HG02852 (cell line): Measurements from ENCODE around the gene CAMK4.
"Not testable (repeated sequence)": the region's sequence is repeated elsewhere in the genome, so short reads cannot be mapped to it uniquely, and the experiment has no call there.

Source experiments
- ATAC-seq: cut with Tn5 transposase; IDR thresholded peaks from one replicate; pipeline ENCODE4 v1.9.1; 2021; ENCODE audit warnings: mild to moderate bottlenecking, moderate library complexity; ENCODE audit not compliant: unreplicated experiment

The CAMK4 gene

DNA sequence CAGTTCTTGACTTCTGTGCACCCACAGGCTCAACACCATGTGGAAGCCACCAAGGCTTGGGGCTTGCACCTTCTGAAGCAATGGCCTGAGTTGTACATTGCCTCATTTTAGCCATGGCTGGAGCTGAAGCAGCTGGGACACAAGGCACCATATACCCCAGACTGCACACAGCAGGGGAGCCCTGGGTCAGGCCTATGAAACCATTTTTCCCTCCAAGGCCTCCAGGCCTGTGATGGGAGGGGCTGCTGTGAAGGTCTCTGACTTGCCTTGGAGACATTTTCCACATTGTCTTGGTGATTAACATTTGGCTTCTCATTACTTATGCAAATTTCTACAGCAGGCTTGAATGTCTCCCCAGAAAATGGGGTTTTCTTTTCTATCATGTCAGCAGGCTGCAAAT, 185.1 kb downstream of the CAMK4 start:
- ATAC-seq = not testable (repeated sequence)

DNA sequence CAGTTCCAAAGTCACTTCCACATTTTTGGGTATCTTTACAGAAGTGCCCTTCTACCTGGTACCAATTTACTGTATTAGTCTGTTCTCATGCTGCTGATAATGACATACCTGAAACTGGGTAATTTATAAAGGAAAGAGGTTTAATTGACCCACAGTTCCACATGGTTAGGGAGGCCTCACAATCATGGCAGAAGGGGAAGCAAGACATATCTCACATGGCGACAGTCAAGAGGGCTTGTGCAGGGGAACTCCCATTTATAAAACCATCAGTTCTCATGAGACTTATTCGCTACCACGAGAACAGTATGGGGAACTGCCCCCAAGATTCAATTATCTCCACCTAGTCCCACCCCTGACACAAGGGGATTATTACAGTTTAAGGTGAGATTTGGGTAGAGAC, 185.9 kb downstream of the CAMK4 start:
- ATAC-seq = not testable (repeated sequence)

DNA sequence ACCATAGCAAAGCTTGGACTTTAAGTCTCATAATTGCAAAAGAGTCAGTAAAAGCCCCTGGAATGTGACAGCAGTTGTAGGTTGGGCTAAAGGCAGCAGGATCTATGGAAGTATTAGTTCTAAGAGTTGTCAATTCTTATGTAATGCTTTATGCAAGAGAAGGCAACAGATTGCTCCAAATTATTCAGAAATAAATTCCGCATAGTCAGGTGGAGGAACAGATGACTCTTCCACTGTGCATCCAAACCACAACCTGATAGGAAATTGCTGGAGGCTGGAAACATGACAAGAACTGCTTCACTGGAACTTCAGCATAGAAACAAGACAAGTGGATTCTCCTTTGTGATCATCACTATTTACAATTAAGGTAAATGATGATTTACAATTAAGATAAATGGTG, 187.1 kb downstream of the CAMK4 start:
- ATAC-seq = no peak

DNA sequence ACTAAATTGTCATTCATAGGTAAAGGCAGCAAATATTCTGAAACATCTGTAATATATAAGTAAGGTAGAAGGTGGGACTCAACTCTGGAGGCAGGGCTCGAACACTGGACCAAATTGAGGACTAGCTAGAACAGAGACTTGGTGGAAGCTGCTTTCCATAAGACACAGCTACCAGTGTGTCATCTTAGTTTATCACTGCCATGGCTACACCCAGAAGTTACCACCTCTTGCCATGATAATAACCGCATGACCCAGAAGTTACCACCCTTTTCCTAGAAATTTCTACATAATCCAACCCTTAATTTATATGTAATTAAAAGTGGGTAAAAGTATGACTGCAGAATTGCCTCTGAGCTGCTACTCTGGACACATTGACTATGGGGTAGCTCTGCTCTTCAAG, 188.4 kb downstream of the CAMK4 start:
- no peak for ATAC-seq

DNA sequence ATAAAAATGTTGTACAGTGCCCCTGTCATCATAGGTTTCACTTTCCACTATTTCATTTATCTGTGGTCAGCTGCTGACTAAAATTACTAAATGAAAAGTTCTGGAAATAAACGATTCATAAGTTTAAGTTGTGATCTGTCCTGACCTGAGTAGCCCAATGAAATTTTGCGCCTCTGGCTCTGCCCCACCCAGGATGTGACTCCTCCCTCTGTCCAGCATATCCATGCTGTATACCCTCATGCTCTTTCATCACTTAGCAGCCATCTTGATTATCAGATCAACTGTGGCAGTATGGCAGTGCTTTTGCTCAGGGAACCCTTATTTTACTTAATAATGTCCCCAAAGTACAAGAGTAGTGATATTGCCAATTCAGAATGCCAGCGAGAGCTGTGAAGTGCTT, 190.9 kb downstream of the CAMK4 start:
- no peak for ATAC-seq

DNA sequence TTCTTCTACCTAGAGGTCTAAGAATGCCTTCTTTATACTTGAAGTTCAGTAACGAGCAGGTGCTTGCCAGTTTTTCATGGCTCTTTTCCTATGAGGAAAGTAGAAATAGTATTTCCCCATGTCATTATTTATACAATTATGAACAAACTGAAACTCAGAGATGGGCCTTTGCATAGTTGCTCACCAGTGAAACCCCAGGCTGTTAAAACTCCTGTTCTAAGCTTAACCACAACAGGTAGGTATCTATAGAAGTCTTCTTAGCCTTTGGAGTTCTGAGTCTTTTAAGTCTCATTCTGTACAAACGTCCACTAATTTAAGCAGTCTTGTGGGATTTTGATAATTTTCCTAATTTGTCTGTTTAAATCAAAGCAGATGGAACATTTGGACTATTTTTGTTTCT, 198.1 kb downstream of the CAMK4 start:
- ATAC-seq = peak; percentile 93

DNA sequence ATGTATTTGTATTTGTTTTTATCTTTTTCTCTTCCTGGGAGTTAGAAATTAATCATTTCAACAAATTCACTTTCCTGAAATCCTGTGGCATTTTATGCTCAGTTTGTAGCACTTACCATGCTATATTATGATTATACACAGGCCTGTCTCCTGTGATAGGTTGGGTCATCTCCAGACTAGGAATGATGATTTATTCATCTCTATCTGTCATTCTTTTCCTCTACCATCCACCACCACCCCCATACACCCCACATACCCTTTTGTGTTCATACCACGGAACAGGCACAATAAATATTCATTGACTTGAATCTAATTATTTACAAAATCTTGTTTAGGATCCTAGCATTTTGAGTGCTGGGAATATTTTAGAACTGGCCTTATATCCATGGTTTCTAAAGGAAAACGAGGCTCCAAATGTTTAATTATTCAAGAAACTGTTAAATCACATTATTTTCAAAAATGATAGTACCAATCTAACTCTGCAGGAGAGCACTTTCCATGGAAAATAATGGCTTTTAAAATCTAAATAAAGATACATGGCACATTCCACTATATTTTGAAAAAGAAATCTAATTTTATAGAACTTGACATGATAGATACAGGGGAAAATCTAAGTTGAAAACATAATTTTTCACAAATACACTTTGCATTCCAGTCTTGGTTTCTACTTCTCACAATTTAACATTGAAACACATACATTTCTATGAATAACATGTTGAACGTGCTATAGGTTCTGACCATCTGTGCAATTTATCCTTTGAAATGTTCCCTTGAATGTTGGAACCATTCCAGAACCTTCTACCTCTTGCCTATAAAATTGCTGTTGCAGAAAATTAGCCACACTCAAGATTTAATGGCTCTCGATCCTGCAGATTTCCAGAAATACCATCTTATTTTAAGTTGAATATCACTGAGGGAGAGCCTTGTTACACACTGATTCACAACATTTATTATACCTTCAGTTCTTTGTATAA, 198.8 kb downstream of the CAMK4 start:
- ATAC-seq = no peak

DNA sequence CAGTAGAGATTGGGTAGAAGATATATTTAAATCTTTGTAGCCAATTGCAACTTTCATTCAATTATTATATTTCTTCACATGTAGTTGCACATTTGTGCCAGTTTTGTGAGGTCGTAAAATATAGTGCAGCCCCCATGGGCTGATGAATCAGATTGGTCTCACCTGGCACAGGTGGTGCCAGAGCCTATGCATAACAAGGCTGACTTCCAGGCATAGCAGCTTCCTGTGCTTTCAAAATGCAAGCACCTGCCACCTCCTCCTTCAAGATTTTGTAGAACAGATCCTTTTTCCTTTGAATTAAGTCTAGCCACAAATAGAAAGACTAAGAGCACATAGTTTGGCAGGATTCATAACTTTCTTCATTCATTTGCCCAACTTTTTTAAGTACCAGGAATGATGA, 201.0 kb downstream of the CAMK4 start:
- ATAC-seq = no peak

DNA sequence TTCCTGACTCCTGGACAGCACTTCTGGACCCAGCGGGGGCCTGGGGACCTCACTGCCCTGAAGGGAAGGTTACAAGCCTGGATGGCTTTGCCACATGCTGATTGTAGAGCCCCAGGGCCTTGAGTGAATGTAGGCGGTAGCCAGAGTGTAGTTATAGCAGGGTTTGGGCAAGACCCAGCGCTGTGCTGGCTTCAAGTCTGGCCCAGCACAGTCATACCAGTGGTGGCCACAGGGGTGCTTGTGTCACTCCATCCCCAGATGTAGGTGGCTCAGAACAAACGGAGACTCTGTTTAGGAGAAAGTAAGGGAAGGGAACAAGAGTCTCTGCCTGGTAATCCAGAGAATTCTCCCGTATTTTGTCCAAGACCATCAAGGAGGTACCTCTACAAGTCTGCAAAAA, 203.6 kb downstream of the CAMK4 start:
- no peak for ATAC-seq

DNA sequence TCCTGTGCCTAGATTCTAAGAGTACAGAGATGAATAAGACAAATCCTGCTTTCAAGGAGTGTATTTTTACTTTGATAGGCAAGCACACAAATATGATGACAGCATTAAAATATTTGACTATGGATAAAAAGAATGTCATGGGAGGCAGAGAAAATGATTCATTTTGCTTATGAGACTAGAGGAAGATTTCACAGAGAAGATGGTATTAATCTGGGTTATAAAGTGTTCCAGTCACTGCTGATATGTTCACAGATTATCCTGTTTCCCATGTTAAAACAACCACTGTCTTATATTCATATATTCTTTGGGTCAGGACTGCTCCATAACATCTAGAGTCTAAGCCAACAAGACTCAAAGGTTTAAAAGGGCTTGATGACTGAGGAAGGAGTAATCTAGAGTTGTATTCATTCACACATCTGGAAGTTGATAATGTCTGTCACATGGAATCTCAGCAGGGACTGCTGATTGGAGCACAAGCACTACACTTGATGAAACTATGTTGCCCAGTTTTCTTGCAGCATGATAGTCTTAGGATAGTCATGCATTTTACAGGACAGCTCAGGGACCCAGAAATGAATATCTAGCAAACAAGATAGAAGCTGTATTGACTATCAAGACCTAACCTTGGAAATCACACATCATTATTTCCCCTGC, 208.8 kb downstream of the CAMK4 start:
- ATAC-seq = no peak

DNA sequence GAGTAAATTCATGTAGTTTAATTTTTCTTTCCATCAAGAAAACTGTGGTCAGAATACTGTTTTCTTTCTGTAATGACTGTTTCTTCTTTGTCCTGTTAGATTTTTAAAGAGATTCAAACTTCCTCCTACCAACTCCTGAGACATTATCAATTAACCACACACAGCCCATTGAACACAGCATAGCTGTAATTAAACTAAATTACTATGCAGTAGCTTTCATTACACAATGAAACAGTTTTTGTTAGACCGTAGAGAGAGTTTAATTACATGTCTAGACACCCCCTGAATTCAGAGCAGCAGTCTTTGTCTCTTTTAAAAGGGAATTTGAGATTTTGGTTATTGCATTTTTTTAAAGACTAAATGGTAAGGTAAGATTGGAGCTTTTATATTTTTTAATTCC, 210.6 kb downstream of the CAMK4 start:
- ATAC-seq = no peak

DNA sequence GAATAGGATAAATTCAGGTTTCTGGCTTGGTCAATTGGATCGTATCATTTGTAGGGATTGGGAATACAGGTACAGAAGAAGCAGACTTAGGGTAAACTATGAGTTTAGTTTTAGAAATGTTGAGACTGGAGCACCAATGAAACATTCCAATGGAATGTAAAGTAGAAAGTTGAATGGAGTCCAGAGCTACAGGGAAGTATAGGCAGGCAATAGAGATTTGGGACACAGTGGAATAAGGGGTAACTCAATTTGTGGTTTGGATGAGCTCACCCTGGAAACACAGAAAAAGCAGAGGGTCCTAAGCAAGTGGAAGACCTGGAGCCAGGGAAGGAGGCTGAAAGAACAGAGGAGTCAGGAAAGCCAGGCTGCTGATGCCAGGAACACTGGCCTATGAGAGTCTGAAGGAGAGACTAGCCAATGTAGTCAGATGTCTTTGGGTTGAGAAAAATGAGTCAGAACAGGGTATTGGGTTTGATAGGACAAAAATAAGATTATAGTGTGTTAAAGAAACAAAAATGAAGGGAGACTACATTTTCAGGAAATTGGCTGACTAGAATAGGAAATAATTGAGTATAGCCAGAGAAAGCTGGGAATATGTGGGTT, 215.4 kb downstream of the CAMK4 start:
- ATAC-seq = no peak

DNA sequence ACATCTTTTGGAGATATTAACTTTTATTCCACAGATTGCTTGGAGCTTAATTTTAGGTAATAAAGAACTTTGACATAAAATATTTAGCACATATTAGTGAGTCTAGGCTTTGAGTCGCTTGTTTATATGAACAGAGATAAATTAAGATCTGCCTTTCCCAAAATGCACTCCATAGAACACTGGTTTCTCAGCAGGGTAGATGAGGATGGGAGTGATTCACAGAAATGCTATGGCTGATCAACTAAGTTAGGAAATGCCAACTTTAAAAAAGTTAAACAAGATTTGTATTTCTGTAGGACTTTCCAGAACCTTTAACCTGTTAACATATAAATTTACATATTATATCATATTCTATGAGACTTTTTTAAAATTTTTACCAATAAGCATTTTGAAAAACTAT, 222.9 kb downstream of the CAMK4 start:
- ATAC-seq = no peak

DNA sequence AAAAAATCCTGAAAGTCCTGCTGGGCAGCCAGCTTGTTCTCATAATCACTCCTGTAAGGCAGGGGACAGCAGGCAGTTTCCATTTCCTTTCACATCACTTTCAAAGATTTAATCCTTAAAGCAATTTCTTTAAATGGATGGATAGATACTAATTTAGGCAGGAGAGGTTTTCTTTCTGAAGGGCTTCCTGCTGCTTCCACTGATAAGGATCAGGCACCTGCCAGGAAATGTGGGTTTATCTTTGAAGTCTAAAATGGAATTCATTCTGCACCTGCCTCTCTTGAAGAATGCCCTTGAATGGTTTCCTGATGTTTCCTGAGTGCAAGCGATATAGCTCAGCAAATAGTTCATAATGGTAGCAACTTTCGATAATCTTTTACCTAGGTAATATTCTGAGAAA, 223.6 kb downstream of the CAMK4 start:
- no peak for ATAC-seq

DNA sequence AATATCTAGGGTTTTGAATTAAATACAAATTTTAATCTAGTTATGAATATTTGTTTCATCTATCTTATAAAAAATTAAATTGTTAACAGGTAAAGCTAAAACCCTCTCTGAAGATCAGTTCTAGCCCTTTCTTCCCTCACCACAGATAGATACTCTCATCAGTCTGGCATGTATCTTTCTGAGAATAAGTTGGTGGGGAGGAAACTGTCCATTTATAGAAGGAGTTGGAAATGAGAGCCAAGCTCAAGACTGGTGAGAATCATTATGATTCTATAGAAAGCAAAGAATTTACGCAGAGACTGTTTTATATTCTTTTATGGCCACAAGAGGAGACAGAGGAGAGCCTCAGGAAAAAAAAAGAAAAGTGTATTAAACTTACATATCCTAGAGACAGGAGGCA, 229.1 kb downstream of the CAMK4 start:
- no peak for ATAC-seq

DNA sequence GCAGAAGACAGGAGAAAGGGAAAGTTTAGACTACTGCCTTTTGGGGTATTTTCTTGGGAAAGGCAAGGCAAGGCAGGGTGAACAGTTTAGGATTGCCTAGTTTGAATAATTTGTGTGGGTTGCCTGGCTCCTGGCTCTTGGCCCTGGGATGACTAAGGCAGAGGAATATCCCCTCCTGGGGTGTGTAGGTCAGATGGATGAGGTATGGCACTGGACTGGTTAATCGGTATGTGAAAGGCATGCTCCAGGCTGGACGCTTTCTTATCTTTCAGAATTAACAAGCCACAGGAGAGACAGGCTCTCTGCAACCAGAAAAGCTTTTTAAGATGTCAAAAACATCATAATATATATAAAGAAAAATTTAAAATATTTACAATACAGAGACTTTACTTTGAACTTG, 229.6 kb downstream of the CAMK4 start:
- no peak for ATAC-seq

DNA sequence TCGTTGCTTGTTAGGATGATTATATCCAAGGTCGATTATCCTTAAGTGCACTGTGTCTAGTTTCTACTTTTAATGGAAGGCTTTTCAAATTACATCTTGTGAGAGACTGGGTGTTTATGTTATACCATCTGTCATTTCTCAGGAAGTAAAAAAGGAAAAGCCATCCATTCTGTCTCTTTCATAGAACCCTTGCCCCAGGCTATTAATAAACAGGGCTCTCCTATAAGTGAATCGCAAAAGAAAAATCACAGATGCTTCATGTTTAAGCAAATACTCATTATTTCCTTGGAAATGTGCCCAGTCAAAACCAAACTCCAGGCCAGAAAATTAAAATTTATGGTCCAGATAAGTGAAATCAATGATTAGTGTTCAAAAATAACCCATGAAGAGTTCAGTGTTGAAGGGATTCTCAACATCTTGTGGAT, 230.0 kb downstream of the CAMK4 start:
- ATAC-seq = no peak

DNA sequence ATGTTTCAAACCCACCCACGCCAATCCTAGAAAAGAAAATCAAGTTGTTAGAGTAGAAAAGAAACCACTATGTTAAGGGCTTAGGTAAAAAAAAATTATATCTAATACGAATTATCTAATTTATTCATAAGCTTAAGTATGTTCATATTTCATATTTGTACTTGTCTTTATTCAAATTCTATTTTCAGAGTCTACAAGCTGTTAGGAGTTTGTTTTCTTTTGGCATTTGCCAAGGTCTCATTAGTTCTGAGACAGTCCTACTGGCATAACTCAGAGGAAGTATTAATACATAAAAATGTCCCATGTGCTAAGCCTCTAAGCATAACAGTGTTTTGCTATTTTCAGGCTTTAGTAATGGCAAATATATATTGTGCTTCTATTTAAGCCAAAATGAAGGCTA, 230.6 kb downstream of the CAMK4 start:
- ATAC-seq = no peak

DNA sequence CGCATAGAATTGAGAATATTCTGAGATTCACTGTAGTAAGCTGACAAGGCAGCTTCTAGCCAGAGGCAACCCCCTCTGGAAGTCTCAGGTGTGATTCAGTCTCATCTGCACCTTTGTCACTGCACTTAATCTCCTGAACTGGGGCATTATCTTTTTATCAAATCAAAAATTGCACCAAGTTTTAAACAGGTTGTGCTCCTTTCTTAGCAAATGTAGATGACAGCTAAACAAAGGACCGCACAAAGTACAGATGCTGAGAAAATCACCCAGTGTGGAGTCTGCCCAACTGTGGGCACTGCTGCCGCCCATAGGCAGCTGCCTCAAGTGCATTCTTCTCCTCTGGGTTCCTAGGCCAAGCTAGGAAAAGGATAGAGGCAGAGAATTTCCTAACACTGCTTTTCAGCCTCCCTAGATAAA, 237.1 kb downstream of the CAMK4 start:
- no peak for ATAC-seq

DNA sequence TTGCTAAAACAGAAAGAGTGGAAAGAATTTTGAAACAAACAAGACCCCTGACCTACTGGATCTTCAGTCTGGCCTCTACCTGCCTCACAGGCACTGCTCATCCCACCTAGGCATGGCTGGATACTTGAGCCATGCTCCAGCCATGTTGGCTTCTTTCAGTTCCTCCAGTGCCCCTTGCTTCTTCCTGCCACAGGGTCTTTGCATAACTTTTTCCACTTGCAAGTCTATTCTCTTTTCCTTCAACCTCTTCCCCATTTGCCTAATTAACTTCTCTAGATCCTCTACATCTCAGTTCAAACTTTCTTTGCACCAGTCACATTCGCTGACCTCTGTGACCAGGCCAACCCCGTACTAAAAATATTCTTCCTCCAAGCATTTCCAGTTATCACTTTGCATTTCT, 237.8 kb downstream of the CAMK4 start:
- no peak for ATAC-seq

DNA sequence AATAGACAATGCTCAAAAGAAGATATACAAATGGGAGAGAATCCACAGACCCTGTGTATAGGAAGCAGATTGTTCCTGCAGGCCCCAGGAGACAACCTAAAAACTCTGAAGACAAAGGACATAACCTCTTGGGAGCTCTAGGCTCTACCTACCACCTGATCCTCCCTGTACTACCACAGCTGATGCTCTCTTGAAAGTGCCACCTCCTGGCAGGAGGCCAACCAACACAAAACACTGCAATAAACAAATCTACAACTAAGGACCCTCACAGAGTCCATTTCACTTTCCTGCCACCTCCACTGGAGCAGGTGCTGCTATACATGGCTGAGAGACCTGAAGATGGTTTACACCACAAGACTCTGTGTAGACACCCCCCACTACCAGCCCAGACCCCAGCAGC, 239.1 kb downstream of the CAMK4 start:
- no peak for ATAC-seq
